Right lobe of liver (tissue), 4 donors: ENCODE results near the gene ARHGAP23.
"Not testable (repeated sequence)": the region's sequence is repeated elsewhere in the genome, so short reads cannot be mapped to it uniquely, and the experiment has no call there.

ENCODE experiments used
- CTCF ChIP-seq, 4 donors: fragments of 200-600 bp in 3 of 4; fragments of 450-650 bp in 1 of 4; IDR thresholded peaks; one replicate each; pipeline versions ENCODE4 v1.5.1 to v1.8.0; 2016 to 2022; ENCODE audit warnings: antibody characterized with exemption in 4 of 4, mild to moderate bottlenecking in 2 of 4
- POLR2A ChIP-seq: fragments of 450-650 bp; IDR thresholded peaks from one replicate; pipeline ENCODE4 v1.6.1; 2017; ENCODE audit warnings: antibody characterized with exemption, mild to moderate bottlenecking
- donor health status: DM: no; HTN: no; CAD: no.
- donor health status: DM: no; HTN: no; CAD: no.
- donor health status: DM: no; HTN: yes; CAD: no.

- not testable (repeated sequence) for TF ChIP-seq POLR2A; CTCF (IDR thresholded peaks at IDR 0.05)
Measured at GRCh38 chr17:38477417-38477816, 49.2 kb downstream of the ARHGAP23 start.
